Bone marrow (tissue), 2 donors: ENCODE results near the gene TBC1D14.
A peak's percentile ranks its signal among the peaks of the same experiment; 100 is the strongest.
"Not testable (repeated sequence)": the region's sequence is repeated elsewhere in the genome, so short reads cannot be mapped to it uniquely, and the experiment has no call there.

Source experiments
- DNase-seq, 2 donors: peaks; one replicate each; lab custom pipeline; 2025; lab: John Stamatoyannopoulos, UW

The TBC1D14 gene

DNA sequence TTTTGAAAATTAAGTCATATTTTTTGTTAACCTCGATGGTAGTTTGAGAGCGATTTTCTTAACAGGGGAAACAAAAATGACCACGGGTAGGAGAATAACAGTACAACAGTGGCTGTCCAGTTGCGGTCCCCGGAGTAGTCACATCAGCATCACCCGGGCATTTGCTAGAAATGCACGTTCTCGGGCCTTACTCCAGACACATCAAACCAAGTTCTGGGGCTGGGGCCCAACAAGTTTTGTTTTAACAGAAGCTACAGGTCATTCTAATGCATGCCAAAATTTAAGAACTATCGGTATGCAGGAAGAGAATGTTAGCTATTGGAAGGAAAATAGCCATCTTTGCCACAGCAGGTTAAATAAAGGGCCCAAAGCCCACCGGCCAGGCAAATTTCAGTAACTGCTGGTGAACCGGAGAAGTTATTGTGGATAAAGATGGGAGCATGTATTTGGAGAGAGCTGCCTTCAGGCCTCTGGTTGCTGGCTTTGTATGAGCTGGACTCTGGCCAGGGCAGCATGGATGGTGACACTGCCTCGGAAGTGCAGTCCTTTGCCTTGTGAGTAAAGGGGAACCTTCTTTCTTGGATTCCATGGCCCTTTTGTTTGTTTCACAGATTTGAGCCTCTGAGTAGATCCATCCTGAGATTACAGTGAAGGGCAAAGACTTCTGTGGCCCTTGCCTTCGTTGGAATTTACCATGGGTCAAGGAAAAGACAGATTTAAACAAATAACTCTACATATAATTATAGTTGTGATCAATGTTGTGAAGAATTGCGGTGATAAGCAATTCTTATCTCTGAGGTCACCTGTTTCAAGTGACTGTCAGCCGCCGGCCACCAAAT, 62.1 kb downstream of the TBC1D14 start:
- no peak for DNase-seq

DNA sequence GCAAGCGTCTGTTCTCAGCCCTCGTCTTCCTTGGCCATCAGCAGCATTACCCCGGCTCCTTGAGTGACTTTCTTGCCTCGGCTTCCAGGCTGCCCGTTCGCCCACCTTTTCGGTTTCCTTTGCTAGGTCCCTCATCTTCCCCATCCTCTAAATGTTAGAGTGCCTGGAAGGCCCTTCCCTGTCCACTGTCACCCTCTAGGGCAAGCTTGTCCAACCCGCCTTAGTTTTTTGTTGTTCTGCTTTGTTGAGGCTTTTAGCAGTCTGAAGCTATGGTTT, 62.7 kb downstream of the TBC1D14 start:
- DNase-seq, result no peak

DNA sequence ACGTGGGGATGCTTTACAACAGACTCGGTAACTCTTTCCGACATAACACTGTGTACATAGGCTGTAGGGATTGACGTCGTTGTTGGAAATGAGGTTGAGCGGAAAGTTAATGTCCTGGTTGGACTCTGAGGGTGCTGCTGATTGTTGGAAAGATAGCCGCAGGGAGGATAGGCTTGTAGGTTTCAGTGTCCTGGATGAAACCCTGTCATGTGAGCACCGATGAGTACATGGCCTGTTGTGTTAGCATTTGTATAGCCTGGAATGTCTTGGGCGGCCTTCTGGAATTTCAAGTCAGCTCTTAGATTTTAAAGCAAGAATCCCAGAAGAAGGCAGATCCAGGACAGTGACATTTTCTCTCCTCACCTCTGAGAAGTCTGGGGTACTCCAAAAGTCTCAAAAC, 63.3 kb downstream of the TBC1D14 start:
- no peak for DNase-seq

DNA sequence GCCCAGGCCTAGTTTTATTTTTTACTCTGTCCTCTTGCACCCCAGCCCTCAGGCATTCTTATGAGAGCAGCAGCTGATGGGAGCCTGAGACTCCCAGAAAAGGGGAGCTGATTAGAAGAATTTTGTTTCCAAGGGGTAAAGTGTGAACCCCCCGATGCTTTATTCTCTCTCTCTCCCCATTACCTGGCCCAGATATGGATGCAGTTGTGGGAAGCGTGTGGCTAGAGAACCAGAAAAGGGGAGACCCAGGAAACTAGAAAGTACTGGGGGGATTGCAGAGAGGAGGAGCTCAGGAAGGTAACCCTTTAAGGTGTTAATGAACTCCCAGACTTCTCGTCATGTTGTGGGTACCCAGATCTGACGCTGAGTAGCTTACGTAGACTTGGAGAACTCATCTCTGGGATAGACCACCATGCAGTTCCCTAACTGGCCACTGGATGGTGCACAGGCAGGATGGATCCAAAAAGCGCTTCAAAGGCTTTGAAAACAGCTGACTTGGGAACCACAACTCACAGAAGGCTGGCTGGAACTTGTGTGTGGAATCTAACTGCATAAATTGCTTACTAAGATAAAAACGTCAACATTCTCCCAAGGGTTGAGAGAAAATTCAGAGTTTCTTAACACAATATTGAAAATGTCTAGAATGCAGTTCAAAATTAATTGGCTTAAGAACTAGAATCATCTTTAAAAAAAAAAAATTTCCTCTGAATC, 64.7 kb downstream of the TBC1D14 start:
- peak; percentile 41 to 66 for DNase-seq

DNA sequence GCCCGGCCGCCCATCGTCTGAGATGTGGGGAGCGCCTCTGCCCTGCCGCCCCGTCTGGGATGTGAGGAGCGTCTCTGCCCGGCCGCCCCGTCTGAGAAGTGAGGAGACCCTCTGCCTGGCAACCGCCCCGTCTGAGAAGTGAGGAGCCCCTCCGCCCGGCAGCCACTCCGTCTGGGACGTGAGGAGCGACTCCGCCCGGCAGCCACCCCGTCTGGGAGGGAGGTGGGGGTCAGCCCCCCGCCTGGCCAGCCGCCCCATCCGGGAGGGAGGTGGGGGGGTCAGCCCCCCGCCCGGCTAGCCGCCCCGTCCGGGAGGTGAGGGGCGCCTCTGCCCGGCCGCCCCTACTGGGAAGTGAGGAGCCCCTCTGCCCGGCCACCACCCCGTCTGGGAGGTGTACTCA, 68.2 kb downstream of the TBC1D14 start:
- DNase-seq, result not testable (repeated sequence)

DNA sequence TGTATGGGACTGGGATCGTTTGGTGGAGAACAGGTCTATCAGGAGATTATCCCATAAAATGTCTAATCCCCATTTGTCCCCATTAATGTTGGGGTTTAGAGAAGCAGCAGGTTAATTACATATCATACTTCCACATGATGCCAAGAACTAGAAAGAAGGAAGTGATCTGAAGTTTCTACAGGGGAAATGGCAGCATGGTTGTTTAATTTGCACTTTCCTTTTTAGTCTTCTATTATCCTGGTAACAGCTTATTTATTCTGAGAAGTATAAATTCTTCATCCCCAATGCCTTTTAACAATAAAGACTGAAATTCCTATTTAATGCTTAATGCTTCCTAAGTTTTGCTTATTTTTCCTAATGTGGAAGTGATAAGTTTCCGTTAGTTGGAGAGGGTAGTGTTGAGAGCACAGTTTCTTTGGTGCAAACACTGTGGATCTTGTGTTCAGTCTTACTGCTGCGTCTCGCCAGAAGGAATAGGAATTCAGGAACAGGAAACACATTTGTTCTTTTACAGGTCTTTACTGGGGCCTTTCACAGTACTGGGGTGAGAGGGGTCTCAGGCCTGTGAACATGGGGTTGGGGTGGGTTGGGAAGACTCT, 74.0 kb downstream of the TBC1D14 start:
- peak in 1 of 2 donors; percentile 42 for DNase-seq

DNA sequence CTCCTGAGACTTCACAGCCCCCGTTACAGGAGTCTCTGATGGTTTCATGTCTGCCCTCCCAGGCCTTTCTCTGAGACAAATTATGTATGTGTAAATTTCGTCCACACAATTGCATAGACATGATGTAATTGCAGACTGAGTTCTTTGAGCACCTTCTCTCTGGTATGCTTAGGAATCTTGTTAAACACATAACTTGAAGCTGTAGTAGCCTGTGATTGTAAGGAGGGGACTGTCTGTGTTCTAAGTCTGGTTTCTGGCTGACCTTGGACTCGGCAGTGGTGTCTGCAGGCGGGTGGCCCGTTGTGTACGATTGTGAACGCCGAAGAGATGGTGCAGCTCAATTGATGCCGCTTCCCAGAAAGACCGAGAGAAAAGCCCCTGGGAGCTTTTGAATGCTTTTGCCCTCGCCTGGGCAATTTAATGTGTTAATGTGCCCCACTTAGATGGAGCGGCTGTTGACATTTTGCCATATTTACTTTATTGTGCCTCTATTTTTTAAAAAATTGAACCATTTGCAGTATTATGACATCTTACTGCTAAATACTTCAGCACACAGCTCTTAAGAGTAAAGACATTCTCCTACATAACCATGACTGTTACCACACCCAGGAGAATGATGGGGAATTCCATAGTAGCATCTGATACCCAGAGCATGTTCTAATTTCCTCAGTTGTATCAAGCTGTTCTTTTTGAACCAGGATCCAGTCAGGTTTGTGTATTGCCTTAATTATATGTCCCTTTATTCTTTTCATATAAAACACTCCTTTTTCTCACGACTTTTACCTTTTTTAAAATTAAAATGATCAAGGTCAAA, 75.2 kb downstream of the TBC1D14 start:
- no peak for DNase-seq

DNA sequence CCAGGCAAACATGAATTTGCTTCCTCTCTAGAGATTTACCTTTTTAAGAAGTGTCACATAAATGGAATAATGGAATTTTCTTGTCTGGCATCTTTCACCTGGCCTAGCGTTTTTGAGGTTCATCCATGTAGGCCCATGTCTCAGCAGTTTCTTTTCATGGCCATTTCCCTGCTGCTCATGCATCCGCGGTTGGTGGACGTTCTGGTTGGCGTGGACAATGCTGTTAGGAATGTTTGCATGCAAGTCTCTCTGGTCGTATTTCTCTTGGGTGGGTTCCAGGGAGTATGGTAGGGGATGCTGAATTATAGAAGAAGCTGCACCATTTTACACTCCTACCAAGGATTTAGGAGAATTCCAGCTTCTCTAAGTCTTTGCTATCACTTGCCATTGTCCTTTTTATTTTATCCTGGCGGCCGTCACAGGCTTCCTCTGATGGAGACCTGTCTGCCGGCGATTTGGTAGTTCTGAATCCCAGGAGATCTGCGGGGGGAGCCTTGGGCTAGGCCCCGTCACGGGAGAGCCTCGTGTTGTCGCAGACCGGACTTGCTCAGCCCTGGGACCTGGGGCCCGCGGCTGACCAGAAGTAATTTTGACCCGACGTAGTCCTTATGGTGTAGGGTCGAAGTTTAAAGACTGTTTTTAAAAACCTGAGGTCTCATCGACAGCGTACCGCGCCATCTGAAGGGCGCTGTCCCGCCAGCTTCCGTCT, 76.6 kb downstream of the TBC1D14 start:
- DNase-seq, result no peak

DNA sequence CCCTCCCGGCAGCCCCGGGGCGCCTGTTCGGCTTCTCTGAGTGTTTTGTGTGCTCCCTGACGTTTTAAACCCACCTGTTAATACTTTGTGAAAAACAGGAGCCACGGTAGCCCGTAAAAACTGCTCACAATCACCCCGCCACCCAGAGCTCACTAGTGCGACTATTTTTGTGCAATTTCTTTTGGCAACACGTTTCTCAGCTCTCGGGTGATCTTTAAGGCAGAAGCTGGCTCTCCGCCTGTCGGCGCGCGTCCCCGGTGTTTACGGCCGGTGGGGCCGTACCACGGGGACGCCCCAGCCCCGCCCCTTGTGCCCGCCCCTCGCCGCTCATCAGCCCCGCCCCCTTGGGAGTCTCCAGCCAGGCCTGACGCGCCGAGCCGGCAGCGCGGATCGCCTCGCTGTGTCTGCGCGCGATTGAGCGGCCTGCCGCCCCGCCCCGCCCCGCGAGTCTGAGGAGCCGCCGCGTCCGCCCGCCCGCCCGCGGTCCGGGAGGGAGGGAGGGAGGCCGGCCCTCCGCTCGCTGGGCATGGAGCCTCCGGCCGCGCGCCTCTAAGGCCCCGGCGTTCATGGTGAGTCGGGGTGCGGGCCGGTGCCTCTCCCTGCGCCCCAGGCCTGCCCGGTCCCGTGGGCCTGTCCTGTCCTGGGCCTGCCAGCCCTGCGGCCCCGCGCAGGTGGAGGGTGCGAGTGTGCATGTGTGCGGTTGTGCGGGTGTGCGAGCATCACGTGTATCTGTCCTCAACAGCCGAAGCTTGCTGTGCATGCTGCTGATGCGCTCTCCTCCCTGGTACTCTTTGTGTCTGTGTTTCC, 77.4 kb downstream of the TBC1D14 start:
- peak; percentile 77 to 81 for DNase-seq

DNA sequence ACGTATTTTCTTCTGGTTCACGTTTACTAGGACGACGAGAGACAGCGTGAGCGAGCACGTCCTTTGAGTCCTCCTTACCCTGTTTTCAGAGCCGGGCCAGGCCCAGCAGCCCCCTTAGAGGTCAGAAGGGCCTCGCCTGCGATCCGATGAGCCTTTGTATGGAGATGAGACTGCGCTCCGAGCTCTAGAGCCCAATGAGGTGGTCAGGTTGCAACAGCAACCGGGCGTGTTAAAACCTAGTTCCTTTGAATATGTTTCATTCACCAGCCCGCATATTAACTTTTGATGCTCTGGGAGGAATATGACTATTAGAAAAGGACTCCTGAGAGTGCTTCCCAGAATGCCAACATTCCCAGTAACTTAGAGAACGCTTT, 77.9 kb downstream of the TBC1D14 start:
- DNase-seq, result no peak

DNA sequence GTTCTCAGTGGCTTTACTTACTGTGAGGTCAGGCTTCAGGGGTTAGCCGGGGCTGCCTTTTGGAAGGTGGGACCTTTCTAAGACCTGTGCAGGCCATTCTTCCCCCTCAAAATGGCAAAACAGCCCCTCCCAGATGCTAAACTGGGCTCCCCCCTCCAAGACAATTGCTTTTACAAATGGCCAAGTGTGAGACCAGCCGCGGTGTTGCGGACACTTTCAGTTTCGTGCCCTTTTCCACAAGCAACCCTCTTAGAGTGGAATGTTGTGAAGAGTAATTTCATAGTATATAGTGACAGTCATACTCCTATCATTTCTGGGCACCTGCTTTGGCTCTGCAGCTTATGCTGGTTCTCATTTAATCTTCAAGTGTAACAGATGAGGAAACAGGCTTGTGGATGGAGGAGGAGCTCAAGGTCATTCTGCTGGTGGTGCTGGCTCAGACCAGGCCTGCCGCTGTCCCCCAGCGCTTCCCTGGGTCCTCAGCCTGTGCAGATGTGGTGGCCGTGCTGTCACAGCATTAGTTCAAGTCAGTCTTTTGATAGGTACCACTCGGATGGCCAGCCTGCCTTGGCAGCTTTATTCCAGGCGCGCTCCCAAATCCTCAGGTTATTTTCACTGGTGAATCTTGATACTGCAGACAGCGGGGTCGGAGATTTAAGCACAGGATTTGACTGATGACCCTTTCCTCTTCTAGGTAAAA, 78.5 kb downstream of the TBC1D14 start:
- DNase-seq, result no peak

DNA sequence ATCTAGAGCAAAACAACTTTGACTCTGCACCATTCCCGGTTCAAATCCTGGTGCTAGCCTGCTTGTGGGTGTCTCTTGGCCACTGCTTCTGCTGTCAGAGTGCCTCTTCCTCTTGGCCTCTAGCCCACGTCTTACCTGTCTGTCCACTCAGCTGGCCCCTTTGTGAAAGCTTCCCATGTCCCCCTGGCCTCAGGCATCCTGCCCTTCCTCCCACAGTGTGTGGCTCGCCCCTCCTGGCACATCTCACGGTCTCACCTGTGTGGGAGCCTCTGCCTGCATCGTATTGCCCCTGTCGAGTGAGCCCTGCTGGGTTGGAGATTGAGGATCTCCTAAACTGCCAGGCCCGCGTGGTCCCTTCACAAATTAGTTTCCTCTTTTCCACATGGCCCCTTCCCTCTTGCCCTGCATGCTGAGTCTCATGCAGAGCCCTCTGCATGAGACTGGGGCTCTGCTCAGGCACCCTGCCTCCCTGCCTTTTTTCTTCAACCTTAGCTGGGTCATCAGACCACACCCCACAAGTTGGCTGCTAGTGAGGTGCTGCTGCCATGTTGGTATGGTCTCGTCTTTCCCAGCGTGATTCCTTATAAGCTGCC, 79.8 kb downstream of the TBC1D14 start:
- DNase-seq, result no peak

DNA sequence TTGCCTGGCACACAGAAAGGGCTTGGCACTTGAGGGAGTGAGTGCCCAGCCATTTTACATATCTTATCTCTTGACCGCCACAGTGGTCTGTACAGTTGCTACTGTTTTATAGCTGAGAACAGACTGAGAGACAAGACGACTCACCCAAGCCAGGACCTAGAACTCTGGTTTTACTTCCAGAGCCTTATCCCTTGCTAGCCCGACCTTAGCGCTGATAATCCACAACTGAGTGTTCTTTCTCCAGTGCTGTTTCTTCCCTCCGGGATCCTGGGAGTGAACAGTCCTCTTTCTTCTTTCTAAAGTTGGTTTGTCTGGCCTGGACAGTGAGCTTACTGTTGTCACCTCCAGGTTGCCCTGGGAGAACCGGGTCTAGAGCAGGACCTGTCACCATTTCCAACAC, 81.0 kb downstream of the TBC1D14 start:
- DNase-seq, result no peak

DNA sequence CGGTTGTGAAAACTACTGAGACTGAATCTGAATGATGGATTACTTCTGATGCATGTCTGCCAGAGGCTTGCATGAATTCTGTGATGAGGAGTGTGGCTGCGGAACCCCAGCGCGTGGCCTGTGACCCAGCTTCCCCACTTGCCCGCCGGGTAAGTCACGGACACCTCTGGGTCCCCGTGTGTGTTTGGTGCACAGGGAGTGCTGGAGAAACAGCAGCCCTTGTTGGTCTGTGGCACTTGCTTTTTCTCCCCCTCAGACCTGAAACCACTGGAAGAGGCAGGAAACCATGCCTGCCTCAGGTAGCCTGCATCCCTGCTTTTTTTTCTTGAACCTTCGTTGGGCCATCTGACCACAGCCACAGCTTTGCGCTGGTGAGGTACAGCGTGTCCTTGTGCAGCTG, 81.6 kb downstream of the TBC1D14 start:
- DNase-seq, result no peak

DNA sequence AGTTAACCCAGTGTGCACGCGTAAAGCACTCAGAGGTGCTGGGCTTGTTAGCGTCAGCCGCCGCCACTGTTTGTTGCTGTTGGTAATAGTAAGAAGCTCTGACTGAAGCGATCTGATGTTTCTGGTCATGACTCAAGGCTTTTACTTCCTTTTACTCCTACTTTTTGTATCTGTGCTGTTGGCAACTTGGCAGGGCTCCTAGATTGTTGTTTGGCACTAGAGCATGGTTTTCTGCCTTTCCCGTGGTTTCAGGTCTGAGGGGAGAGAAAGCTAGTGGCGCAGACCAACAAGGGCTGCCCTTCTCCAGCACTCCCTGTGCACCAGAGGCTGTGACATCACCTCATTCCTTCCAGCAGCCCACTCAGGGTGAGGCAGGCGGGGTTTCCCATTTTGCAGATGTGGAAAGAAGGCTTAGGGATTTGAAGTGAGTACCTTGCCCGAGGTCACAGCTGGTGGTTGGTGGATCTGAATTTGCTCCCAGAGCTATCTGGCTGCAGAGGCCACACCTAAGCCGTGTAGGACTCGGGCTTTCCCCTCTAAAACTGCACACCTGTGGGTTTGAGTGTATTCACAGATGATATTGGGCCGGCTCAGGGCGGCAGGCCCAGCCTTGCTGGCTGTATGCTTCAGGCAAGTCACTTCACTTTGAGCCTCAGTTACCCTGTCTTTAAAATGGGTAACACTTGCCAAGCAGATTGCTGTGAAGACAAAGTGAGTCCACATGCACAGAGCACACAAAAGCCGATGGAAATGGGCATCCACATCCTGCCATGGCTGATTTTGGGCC, 82.3 kb downstream of the TBC1D14 start:
- DNase-seq, result peak; percentile 26 to 83

DNA sequence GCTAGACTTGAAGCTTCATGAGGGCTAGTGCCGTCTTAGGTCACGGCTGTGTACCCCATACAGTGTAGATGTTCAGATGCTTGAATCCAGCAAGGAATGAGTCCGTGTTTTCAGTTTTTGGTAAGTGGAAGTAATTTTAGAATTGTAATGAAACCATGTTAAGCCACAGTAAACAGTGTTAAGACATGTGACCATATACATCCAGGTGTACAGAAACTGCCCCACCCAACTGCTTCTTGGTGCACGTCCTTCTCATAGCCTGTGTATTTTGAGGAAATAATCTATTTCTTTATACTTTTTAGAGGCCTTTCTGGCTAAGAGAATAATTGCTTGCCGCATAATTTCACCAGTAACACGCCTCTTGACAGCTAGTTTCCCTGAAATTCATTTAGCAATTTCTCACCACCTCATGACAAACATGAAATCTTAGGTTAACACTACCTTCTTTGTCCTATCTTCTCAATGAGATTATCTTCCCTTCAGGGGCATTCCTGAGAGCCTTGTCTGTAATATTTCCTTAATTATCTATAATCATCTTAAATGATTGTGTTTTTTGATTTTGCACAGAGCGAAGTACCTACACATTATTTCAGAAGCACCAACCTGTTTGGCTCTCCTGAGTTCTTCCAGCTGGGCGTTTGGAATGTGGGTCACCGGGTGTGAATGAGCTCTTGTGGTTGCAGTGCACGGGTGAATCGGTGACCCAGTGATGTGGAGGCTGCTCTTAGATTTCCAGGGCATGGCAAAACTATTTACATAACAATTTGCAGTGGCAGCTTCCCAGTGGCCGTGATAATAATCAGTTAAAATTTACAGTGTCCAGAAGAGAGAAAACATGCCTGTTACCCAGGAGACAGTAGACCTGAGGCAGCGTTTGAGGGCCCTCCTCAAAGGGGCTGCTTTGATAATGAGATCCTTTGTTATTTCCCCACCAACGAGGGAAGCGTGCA, 83.4 kb downstream of the TBC1D14 start:
- DNase-seq, result no peak

DNA sequence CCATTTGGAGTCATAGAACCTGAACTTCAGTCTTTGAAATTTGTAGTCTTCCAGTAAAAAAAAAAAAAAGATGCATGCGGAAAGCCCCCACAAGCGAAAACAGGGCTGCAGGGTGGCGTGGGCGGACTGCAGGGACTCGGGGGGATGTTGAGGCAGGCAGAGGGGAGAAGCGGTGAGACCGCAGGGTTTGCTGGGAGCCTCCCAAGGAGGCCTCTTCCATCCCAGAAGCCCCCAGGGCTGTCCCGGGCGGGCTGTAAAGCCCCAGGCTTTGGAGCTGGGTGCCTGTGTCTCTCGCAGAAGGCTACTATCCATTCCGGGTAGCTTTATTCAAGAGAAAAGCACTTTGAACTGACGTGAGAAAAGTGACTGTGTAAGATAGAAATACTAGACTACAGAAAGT, 86.9 kb downstream of the TBC1D14 start:
- no peak for DNase-seq
